Upper lobe of left lung (tissue), 6 donors: ENCODE data around the gene BCAS3. TPM values are rescaled to one million over a fixed set of nuclear protein-coding genes. Genes with fewer than 3 reads are reported as not detected.

Experiments used
- ATAC-seq, 2 donors: fragments of 200-7000 bp; cut with Tn5 transposase; one replicate each; pipeline ENCODE4 v1.9.1; 2022; ENCODE audit warnings: mild to moderate bottlenecking in 2 of 2, moderate library complexity in 2 of 2; ENCODE audit not compliant: low FRiP score in 2 of 2
- DNase-seq, 2 donors: peaks; one replicate each; pipeline ENCODE4 v3.0.0-alpha.2; 2019 to 2020
- H3K27ac ChIP-seq, 4 donors: fragments of 200-600 bp; sonication (generic); one replicate each; pipeline ENCODE4 v1.5.1; 2016 to 2019
- H3K27me3 ChIP-seq, 4 donors: fragments of 200-600 bp; sonication (generic); one replicate each; pipeline ENCODE4 v1.5.1; 2017 to 2019
- H3K36me3 ChIP-seq, 4 donors: fragments of 200-600 bp; sonication (generic); one replicate each; pipeline ENCODE4 v1.5.1; 2016 to 2019
- H3K4me1 ChIP-seq, 4 donors: fragments of 200-600 bp; sonication (generic); one replicate each; pipeline ENCODE4 v1.5.1; 2018 to 2019
- H3K4me3 ChIP-seq, 4 donors: fragments of 200-600 bp; sonication (generic); one replicate each; pipeline ENCODE4 v1.5.1; 2017 to 2019; ENCODE audit warnings: mild to moderate bottlenecking in 2 of 4, moderate library complexity in 1 of 4
- H3K9me3 ChIP-seq, 4 donors: fragments of 200-600 bp; sonication (generic); one replicate each; pipeline ENCODE4 v1.5.1; 2018 to 2019
- EP300 ChIP-seq, 4 donors: sonication (generic); formaldehyde crosslinking; IDR thresholded peaks; one replicate each; pipeline ENCODE4 v1.5.1; 2017; ENCODE audit warnings: antibody characterized with exemption in 4 of 4, control low read depth in 2 of 4
- POLR2A ChIP-seq, 4 donors: fragments of 450-650 bp; IDR thresholded peaks; one replicate each; pipeline ENCODE4 v1.5.1; 2016 to 2017; ENCODE audit warnings: antibody characterized with exemption in 4 of 4, mild to moderate bottlenecking in 2 of 4
- POLR2AphosphoS5 ChIP-seq, 2 donors: sonication (generic); formaldehyde crosslinking; IDR thresholded peaks; one replicate each; pipeline ENCODE4 v1.5.1; 2017; ENCODE audit warnings: antibody characterized with exemption in 2 of 2
- WGBS, 2 donors: methylation state at CpG; one replicate each; pipeline ENCODE4 v1.1.5; 2017 to 2018; 5-methylcytosine and 5-hydroxymethylcytosine counted together
- total RNA-seq, 6 donors: library from RNA; depleted of rRNA in 4 of 6; stranded (reverse); fragments of >200 nt in 4 of 6; gene quantifications; one replicate each; pipeline versions ENCODE4 v1.1.0 to v1.2.1, GENCODE V29; 2016 to 2021
- TF ChIP-seq, protein P1 (sequence below), 6 experiments: fragments of 450-650 bp in 4 of 6; fragments of 200-600 bp in 2 of 6; sonication (generic) in 2 of 6; IDR thresholded peaks; one replicate each; pipeline ENCODE4 v1.5.1; 2016 to 2019; ENCODE audit warnings: antibody characterized with exemption in 6 of 6
- donor health status: DM: no; HTN: no; CAD: no; lungs with moderate emphysema.
- donor health status: DM: no; HTN: yes; CAD: no; lungs with severe emphysema.

BCAS3 gene
- total RNA-seq, 6 donors from 2014 or later = 20.1 to 111 (median 37.0) TPM

DNA sequence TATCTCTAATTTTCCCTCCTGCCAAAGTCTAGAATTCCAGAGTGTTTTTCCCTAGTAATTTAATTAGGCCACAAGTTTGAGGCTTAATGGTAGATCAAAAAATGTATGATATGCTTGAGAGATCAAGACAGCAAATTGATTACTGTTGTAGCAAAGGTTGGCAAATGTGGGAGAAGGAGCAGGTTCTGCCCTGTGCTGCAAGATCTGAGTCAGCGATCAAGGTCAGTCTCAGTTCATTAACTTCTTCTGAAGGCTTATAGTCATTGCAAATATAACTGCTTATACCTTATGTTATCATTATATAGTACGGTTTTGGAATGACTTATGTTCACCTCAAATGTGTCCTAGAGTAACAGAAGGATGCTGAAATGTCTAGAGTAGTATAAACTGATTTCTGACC lies 490.9 kb downstream of the BCAS3 start:
- H3K27ac ChIP-seq = no peak overlapping the region
- WGBS, 2 donors = 90 to 96% methylated on average over 2 of the region's 2 CpGs
- H3K9me3 ChIP-seq = no peaks in the 10 kb centered on the region
- H3K4me3 ChIP-seq = no peak overlapping the region
- ATAC-seq = no peak
- no peaks in the 10 kb centered on the region for H3K27me3 ChIP-seq
- H3K36me3 ChIP-seq = peaks cover 0 to 5% (median 0%) of the 10 kb centered on the region in 4 donors
- DNase-seq = no peak
- TF ChIP-seq, protein P1, sequence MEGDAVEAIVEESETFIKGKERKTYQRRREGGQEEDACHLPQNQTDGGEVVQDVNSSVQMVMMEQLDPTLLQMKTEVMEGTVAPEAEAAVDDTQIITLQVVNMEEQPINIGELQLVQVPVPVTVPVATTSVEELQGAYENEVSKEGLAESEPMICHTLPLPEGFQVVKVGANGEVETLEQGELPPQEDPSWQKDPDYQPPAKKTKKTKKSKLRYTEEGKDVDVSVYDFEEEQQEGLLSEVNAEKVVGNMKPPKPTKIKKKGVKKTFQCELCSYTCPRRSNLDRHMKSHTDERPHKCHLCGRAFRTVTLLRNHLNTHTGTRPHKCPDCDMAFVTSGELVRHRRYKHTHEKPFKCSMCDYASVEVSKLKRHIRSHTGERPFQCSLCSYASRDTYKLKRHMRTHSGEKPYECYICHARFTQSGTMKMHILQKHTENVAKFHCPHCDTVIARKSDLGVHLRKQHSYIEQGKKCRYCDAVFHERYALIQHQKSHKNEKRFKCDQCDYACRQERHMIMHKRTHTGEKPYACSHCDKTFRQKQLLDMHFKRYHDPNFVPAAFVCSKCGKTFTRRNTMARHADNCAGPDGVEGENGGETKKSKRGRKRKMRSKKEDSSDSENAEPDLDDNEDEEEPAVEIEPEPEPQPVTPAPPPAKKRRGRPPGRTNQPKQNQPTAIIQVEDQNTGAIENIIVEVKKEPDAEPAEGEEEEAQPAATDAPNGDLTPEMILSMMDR (IDR thresholded peaks at IDR 0.05) = no peak
- H3K4me1 ChIP-seq = no peaks in the 10 kb centered on the region

DNA sequence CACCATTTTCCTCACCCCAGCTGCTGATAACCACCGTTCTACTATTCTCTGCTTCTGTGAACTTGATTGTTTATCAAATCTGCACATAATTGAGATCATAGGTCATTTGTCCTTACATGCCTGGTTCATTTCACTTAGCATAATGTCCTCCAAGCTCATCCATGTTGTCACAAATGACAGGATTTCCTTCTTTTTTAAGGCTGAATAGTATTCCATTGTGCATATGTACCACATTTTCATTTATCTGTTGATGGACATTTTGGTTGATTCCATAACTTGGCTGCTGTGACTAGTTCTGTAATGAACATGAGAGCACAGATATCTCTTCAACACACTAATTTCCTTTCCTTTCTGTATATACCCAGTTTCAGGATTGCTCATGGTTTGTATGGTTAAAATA lies 496.7 kb downstream of the BCAS3 start:
- no peak overlapping the region for H3K27ac ChIP-seq
- TF ChIP-seq, protein P1 (IDR thresholded peaks at IDR 0.05) = no peak
- TF ChIP-seq POLR2AphosphoS5 (IDR thresholded peaks at IDR 0.05) (no peak), POLR2A (IDR thresholded peaks at IDR 0.05) (no peak), EP300 (IDR thresholded peaks at IDR 0.05) (no peak)
- H3K27me3 ChIP-seq = no peaks in the 10 kb centered on the region
- no peak overlapping the region for H3K4me3 ChIP-seq
- no peaks in the 10 kb centered on the region for H3K9me3 ChIP-seq
- ATAC-seq (no peak), DNase-seq (no peak)
- 92 to 96% methylated on average over 1 of the region's 1 CpG for WGBS, 2 donors
- H3K36me3 ChIP-seq = peaks cover 0 to 5% (median 0%) of the 10 kb centered on the region in 4 donors
- H3K4me1 ChIP-seq = no peaks in the 10 kb centered on the region

DNA sequence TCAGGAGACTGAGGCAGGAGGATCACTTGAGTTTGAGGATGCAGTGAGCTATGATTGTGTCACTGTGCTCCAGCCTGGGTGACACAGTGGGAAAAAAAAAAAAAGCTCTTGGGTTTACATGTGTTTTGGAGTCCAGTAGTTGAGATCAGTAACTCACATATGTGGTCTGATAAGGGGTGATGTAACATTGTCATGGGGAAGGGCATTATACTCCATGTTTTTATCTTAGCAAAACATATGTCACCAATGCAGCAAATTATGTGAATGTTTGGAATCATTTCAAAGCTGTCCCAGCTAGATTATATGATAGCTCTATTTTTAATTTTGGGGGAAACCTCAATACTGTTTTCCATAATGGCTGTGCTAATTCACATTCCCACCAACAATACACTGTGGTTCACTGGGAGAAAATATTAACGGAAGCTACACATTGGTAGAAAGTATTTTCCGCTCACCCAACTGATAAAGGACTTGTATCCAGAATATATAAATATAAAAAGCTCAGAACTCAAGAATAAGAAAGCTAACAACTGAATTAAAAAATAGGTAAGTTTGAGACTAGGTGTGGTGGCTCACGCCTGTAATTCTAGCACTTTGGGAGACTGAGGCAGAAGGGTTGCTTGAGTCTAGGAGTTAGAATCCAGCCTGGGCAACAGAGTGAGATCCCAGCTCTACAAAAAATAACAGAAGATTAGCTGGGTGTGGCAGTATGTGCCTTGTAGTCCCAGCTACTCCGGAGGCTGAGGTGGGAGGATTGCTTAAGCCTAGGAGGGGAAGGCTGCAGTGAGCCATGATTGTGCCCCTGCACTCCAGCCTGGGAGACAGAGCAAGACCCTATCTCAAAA lies 497.9 kb downstream of the BCAS3 start:
- WGBS, 2 donors = 95 to 98% methylated on average over 4 of the region's 4 CpGs
- DNase-seq = no peak

DNA sequence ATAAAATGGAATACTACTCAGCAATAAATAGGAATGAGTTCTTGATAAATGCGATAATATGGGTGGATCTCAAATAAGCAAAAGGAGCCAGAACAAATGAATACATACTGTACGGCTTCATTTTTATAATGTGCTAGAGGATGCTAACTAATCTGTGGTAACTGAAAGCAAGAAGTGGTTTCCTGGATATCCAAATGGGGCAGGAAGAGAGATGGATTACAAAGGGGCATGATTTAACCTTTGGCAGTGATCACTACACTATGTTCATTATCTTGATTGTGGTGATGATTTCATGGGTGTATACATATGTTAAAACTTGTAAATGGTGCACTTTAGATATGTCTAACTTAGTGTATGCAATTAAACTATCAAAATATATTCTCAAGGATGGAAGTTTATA lies 499.7 kb downstream of the BCAS3 start:
- Histone ChIP-seq H3K4me1 (no peaks in the 10 kb centered on the region), H3K27me3 (no peaks in the 10 kb centered on the region), H3K36me3 (no peaks in the 10 kb centered on the region), H3K4me3 (no peak overlapping the region), H3K27ac (no peak overlapping the region), H3K9me3 (no peaks in the 10 kb centered on the region)
- ATAC-seq (no peak), DNase-seq (no peak)
- TF ChIP-seq EP300 (IDR thresholded peaks at IDR 0.05) = no peak
- TF ChIP-seq, protein P1 (IDR thresholded peaks at IDR 0.05) = no peak
- no peak for TF ChIP-seq POLR2AphosphoS5 (IDR thresholded peaks at IDR 0.05)
- no peak for TF ChIP-seq POLR2A (IDR thresholded peaks at IDR 0.05)
- 87 to 91% methylated on average over 2 of the region's 2 CpGs for WGBS, 2 donors

More for the DNA sequence above, 497.9 kb downstream of the BCAS3 start:
- no peak overlapping the region for H3K27ac ChIP-seq
- TF ChIP-seq POLR2A (IDR thresholded peaks at IDR 0.05) (no peak), EP300 (IDR thresholded peaks at IDR 0.05) (no peak), POLR2AphosphoS5 (IDR thresholded peaks at IDR 0.05) (no peak)
- H3K36me3 ChIP-seq = peaks cover 0 to 5% (median 0%) of the 10 kb centered on the region in 4 donors
- H3K9me3 ChIP-seq = no peaks in the 10 kb centered on the region
- H3K4me3 ChIP-seq = no peak overlapping the region
- ATAC-seq = no peak
- no peaks in the 10 kb centered on the region for H3K4me1 ChIP-seq
- H3K27me3 ChIP-seq = no peaks in the 10 kb centered on the region

DNA sequence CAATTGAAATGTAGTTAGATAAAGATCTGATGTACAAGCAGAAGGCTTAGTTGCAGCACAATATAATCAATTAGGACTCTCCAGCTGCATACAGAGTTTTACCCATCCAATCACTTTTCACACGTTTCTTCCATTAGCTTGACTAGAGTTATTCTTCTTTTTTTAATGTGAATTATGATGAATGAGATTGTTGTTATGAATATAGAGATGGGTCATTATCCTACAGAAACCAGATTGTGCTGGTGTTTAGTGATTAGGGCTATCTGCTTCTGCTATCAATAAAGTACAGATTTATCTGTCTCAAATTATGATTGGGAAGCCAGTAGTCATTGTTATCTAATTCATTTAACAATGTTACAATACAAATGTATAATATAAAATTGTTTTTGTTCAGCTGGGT lies 500.6 kb downstream of the BCAS3 start:
- Histone ChIP-seq H3K9me3 (no peaks in the 10 kb centered on the region), H3K27ac (no peak overlapping the region), H3K4me1 (no peaks in the 10 kb centered on the region), H3K36me3 (no peaks in the 10 kb centered on the region), H3K27me3 (no peaks in the 10 kb centered on the region), H3K4me3 (no peak overlapping the region)
- ATAC-seq (no peak), DNase-seq (no peak)
- TF ChIP-seq POLR2AphosphoS5 (IDR thresholded peaks at IDR 0.05) (no peak), EP300 (IDR thresholded peaks at IDR 0.05) (no peak), POLR2A (IDR thresholded peaks at IDR 0.05) (no peak)
- TF ChIP-seq, protein P1 (IDR thresholded peaks at IDR 0.05) = no peak
- WGBS, 2 donors = 79 to 82% methylated on average over 1 of the region's 1 CpG
